Esophagus squamous epithelium (tissue), 4 donors: ENCODE data around the gene MERTK.

Experiments used
- CTCF ChIP-seq, 6 experiments: fragments of 450-650 bp in 4 of 6; fragments of 200-600 bp in 2 of 6; sonication (generic) in 2 of 6; IDR thresholded peaks; one replicate each; pipeline ENCODE4 v1.5.1; 2016 to 2019; ENCODE audit warnings: antibody characterized with exemption in 6 of 6, mild to moderate bottlenecking in 4 of 6, moderate library complexity in 4 of 6
- POLR2A ChIP-seq, 4 donors: fragments of 450-650 bp; IDR thresholded peaks; one replicate each; pipeline ENCODE4 v1.6.1; 2017; ENCODE audit warnings: antibody characterized with exemption in 4 of 4, mild to moderate bottlenecking in 4 of 4, moderate library complexity in 3 of 4

- no peak for TF ChIP-seq CTCF (IDR thresholded peaks at IDR 0.05)
- no peak for TF ChIP-seq POLR2A (IDR thresholded peaks at IDR 0.05)
Observed at GRCh38 chr2:112031473-112032223, 133.2 kb downstream of the MERTK start.
